ENCODE data around the gene VOPP1.

- TF ChIP-seq CTCF (conservative IDR thresholded peaks at IDR 0.05 in 1 of 2, IDR thresholded peaks at IDR 0.05 in 1 of 2; ENCODE audit: extremely low read depth in 1 of 2, insufficient read depth in 1 of 2, low read depth in 1 of 2, low read length in 2 of 2) (no peak), EZH2 (IDR thresholded peaks at IDR 0.05; ENCODE audit: borderline replicate concordance, low read length) (no peak)
Observed at GRCh38 chr7:55469271-55469681, 103.0 kb downstream of the VOPP1 start.

Data from mammary epithelial cell (primary cell).